Limb (tissue), 2 donors: ENCODE measurements around the gene SPHKAP.
"Not testable (repeated sequence)": the region's sequence is repeated elsewhere in the genome, so short reads cannot be mapped to it uniquely, and the experiment has no call there.

Experiments used
- DNase-seq, 2 donors: peaks; one replicate each; pipeline ENCODE4 v3.0.0-alpha.2; 2016; ENCODE audit errors: extremely low spot score in 2 of 2

Gene SPHKAP

DNA sequence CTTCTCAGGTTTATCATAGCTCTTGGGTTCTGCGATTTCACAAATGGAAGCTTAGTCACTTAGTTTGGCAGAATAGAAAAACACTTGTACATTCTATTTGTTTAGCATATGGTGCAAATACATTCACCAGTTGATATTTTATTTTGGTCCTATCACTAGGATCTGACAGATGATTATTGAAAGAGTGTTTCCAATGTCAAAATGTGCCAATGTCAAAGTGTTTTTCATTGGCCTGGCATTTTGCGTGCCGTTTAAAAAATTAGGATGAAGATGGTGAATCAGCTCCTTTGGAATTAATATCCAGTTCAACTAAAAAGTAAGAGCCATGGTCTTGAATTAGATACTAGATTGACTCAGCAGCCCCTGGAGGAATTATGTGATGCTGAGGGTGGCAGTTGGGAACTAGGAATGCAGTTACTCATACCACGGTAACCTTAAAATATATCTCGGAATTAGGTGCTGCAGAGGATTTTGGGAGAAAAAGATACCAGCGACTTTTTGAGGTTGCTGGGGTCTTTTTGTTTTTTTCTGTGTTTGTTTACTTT, 87.0 kb downstream of the SPHKAP start:
- no peak for DNase-seq

DNA sequence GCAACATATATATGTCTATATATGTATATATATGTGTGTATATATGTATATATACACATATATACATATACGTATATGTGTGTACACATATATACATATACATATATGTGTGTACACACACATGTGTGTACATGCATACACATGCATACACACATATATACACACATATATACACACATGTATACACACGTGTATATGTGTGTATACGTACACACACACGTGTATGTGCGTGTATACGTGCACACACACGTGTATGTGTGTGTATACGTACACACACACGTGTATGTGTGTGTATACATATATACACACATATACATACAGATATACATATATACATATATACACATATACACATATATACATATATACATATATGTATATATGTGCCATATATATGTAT, 89.4 kb downstream of the SPHKAP start:
- DNase-seq, result no peak

DNA sequence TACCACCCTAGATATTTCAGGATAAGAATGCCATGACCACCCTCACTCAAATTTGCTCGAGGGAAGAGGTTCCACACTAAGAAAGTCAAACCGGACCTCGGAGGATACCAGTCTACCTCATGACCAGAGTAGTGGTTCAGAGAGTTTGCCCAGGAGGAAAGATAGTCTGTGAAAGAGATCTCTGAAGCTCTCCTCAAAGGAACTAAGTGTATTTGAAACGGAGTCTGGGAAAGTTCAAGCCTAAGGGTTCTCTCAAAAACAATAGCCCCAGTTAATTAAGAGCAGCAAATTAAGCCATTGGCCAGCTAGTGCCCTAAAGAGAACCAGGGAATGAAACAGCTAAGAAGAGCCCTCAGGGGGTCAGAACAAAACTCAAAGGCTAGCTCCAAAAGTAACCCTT, 94.9 kb downstream of the SPHKAP start:
- no peak for DNase-seq

DNA sequence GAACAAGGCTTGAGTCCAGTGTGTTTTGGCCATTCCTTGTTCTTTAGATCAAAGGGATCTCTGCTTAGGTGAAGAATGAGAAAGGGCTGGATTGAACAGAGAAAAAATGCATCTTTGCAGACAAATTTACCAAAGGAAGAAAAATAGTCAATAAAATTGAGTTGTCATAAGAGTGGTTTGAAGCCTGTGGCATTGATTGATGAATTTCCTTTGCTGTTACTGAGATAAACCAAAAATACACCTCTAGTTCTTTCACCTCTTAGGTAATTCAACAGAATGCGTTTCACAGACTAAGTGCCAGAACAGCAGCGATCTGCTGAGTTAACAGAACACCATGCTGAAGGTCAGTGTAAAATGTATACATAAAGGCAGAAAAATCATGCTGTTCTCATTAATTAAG, 96.8 kb downstream of the SPHKAP start:
- DNase-seq, result no peak

DNA sequence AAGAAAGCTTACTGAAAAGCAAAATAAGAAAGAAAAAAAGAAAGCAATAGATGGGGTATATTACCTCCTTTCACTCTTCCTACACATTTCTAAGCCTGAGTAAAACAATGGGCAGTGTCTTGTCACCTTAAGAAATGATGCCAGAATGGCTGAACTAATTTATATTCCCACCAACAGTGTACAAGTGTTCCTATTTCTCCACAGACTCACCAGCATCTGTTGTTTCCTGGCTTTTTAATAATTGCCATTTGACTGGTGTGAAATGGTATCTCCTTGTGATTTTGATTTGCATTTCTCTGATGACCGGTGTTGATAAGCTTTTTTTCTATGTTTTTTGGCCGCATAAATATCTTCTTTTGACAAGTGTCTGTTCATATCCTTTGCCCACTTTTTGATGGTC, 98.4 kb downstream of the SPHKAP start:
- no peak for DNase-seq

DNA sequence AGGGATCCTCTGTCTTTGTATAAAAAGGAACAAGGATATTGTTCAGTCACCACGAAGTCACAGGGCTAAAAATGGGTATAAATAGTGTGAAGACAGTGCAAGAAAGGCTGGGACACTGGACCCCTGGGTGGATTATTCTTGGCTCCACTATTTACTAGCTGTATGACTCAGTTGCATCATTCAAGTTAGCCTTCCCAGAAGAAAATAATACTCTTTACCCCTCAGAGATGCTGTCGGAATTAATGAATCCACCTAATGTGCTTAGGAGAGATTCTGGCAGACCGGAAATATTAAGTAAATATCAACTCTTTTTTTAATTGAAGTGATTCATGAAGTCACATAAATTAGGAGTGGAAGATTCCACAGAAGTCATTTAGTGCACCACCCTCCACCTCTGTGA, 98.9 kb downstream of the SPHKAP start:
- no peak for DNase-seq

DNA sequence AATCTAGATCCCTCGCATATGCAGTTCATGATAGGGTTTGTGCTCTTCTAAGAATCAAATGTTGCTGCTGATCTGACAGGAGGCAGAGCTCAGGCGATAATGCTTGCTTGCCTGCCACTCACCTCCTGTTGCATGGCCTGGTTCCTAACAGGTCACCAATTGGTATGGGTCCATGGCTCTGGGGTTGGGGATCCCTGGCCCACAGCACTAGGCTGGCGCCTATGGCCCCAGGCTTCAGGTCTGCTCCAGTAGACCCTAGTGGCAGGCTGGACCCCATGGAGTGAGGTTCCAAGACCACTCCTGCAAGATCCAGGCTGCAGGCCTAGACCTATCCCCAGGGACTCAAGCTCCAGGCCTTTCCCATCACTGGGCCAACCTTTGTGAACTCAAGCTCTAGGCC, 102.3 kb downstream of the SPHKAP start:
- DNase-seq, result no peak

DNA sequence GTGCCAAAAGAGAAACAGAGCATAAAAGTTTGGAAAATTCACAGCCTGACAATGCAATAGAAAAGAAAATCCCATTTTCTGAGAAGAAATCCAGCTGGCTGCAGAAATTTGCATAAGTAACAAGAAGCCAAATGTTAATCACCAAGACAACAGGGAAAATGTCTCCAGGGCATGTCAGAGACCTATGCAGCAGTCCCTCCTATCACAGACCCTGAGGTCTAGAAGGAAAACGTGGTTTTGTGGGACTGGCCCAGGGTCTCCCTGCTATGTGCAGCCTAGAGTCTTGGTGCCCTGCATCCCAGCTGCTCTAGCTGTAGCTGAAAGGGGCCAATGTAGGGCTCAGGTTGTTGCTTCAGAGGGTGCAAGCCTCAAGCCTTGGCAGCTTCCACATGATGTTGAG, 104.8 kb downstream of the SPHKAP start:
- not testable (repeated sequence) for DNase-seq

- DNase-seq, result no peak
Measured at GRCh38 chr2:228072669-228073068, 108.8 kb downstream of the SPHKAP start.

DNA sequence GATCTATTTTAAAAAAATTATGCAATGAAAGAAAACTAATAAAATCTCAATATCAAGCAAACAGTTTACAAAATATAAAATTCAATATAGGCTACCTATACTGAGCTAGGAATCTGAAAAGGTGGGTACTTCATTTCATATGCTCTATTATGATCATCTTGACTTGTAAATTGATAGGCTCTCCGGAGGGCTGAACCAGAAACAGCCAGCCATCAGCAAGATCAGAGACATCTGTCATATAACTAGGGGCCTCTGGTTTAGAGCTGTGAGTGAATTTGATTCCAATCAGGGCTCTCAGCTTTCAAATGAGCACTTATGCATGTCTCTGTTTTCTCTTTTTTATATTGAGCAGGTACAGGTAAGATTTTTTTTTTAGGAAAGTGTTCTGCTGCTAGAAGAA, 114.2 kb downstream of the SPHKAP start:
- no peak for DNase-seq

GRCh38 chr2:228066126-228066798, 115.2 kb downstream of the SPHKAP start:
- DNase-seq, result no peak

GRCh38 chr2:228065686-228066085, 115.8 kb downstream of the SPHKAP start:
- DNase-seq, result no peak

- no peak for DNase-seq
Measured at GRCh38 chr2:228064796-228065315, 116.6 kb downstream of the SPHKAP start.

DNA sequence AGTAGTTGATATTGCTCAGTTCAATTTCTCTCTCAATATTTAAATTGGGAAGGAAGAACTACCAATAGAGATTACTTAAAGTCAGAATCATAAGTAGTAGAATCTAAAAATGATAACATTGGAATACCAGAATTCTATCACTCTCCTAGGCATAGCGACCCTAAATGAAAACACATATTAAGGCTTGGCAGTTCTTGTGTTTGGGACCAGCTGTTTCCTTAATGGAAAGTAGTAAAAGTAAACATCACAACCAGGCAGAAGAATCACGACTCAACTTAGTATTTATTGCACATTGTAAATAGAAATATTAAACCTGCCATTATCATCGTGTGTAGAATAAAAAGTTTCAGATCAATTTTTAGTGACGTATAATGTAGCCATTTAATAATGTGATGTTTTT, 117.5 kb downstream of the SPHKAP start:
- DNase-seq, result no peak

- no peak for DNase-seq
Measured at GRCh38 chr2:228063558-228063957, 117.9 kb downstream of the SPHKAP start.

GRCh38 chr2:228059735-228060134, 121.8 kb downstream of the SPHKAP start:
- DNase-seq, result no peak

GRCh38 chr2:228056293-228057097, 125.0 kb downstream of the SPHKAP start:
- peak in 1 of 2 donors; percentile 4 for DNase-seq

DNA sequence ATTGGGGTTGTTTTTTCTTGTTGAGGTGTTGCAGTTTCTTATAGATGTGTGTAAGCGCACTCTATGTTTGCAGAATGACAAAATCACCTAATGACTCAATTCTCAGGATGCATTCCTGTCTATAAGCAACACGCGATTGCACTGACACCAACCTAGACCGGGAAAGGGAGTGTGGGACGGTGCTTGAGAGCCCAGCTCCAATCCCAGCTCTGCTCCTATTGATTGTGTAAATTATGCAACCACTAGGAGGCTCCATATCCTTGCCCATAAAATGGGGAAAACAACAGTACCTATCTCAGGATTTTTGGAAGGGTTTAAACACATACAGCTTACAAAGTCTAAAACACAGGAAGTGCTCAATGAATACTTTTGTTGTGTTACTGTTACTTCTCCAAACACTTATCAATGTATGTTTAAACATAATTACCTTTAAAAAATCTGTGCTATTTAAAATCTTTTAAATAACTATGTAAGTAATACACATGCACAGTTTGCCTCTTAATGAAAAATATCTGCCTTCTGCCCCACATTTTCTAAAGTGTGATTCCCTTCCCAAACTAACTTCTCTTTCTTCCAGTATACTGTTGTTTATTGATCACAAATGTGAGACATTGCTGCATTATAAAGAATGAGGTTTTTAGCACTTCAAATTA, 132.5 kb downstream of the SPHKAP start:
- peak; percentile 24 to 69 for DNase-seq

DNA sequence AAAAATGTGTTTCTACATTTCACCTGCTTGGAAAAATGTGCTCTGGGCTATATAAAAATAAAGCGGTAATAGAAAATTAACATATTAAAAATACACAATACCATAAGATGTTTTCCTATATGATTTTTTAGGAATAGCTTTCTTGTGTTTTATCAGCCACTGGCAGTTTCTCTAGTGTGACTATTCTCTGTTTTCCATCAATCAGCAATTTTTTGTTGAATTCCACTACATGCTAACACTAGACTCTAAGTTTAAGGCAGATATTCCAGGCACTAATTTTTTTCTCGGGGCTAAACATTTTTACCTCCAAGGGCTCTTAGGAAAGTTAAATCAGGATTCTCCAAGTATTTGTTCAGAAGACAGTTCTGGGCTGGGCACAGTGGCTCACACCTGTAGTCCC, 140.5 kb downstream of the SPHKAP start:
- DNase-seq, result no peak

DNA sequence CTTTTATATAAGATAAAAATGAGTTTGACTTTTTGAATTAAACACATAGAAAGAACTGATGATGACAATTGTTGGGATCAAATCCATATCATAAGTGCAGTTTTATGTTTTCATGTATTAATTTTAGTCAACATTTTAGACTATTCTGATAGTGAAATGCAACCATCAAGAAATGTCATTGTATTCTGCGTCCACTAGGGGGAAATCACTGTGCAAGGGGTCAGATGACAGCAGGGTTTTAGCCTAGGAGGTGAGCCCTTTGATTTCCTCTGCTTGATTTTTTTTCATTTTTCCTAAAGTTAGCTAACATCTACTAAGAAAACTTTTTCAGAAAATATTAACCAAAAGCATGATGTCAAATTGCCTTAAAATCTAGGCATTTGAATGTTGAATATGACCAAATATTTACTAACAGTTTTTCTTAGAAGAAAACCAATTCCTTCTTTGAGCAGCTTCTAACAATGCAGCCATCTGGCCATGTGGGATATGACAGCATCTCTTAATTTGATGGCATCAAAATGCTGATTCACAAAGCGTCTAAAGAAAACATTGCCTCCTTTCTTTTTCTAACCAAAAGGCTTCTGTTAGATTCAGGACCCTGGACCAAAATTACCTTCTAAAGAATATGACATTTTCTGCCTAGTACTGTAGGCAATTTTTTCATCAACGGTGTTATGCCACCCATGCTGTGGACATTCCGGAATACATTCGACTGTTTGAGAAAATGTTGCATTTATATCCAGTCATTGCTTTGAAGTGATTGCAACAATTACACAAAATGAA, 141.5 kb downstream of the SPHKAP start:
- DNase-seq, result no peak

DNA sequence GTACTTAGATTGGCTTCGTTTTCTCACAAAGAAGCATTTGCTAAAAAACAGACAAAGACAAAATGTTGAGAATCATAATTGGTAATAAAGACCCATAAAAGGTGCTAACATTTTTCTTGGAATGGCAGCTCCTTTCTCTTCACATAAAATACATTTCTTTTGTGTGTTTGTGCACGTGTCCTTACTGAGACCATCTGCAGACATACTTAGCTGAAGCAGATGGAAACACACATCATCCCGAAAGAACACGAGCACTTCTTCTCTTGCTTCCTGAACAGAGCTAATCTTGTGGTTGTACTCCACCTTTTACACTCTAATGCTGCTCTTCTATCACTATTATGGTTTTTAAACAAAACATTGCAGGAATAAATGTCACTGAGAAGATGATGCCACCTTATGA, 142.5 kb downstream of the SPHKAP start:
- DNase-seq, result no peak
